ENCODE results near the gene MTUS2. TPM values are rescaled to one million over a fixed set of nuclear protein-coding genes. Genes with fewer than 3 reads are reported as not detected.

The MTUS2 gene
- total and polyA plus RNA-seq, 2 donors from 2014 or later = 0.06 to 0.22 TPM

DNA sequence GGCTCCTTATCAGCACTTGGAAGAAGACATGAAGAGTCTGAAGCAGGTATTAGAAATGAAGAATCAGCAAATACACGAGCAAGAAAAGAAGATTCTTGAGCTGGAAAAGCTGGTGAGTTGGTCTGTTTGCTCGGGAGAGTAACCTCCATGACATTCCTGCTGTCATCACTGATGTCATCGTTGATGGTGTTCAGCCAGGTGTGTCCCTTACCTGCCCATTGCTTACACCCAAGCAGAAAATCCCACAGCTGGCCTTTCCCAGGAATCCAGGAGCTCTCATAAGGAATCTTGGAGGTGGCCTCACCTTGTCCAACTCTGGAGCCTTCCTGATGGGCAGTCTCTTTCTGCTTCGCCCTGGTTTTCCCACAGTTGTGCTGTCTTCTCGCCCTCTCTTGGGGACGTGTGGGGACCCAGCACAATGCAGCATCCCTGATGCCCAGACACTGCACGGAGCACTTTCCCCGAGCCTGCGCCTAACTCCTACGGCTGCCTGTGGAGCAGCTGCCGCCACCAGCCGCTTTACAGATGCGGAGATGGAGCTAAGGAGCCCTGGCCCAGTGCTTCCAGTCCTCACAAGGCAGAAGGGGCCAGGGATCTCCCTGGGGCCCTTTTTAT, 678.4 kb downstream of the MTUS2 start:
- Histone ChIP-seq H3K9ac (ENCODE audit: low read length in 3 of 3) (no peak overlapping the region), H3K36me3 (ENCODE audit: control insufficient read depth in 2 of 3, insufficient read depth in 3 of 3, low read length in 3 of 3) (no peaks in the 10 kb centered on the region), H3K27ac (ENCODE audit: low read depth in 2 of 2, low read length in 2 of 2) (no peak overlapping the region), H3K27me3 (ENCODE audit: control insufficient read depth, insufficient read depth, low read length) (no peaks in the 10 kb centered on the region), H3K9me3 (ENCODE audit: control insufficient read depth in 2 of 3, insufficient read depth in 1 of 3, low read length in 3 of 3) (no peaks in the 10 kb centered on the region), H3K4me1 (ENCODE audit: control insufficient read depth in 2 of 3, insufficient read depth in 2 of 3, low read depth in 1 of 3, low read length in 3 of 3) (no peaks in the 10 kb centered on the region), H3K4me3 (ENCODE audit: low read length in 3 of 3) (no peak overlapping the region)
- intact Hi-C loops (cut with DNase I) = no loop called here
- FAIRE-seq (no peak), DNase-seq (no peak)
- TF ChIP-seq, protein P1, sequence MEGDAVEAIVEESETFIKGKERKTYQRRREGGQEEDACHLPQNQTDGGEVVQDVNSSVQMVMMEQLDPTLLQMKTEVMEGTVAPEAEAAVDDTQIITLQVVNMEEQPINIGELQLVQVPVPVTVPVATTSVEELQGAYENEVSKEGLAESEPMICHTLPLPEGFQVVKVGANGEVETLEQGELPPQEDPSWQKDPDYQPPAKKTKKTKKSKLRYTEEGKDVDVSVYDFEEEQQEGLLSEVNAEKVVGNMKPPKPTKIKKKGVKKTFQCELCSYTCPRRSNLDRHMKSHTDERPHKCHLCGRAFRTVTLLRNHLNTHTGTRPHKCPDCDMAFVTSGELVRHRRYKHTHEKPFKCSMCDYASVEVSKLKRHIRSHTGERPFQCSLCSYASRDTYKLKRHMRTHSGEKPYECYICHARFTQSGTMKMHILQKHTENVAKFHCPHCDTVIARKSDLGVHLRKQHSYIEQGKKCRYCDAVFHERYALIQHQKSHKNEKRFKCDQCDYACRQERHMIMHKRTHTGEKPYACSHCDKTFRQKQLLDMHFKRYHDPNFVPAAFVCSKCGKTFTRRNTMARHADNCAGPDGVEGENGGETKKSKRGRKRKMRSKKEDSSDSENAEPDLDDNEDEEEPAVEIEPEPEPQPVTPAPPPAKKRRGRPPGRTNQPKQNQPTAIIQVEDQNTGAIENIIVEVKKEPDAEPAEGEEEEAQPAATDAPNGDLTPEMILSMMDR (IDR thresholded peaks at IDR 0.05; ENCODE audit: borderline replicate concordance, extremely low read depth, insufficient read depth) = no peak

GRCh38 chr13:29499506-29500165, 679.5 kb downstream of the MTUS2 start:
- Histone ChIP-seq H3K9me3 (ENCODE audit: control insufficient read depth in 2 of 3, insufficient read depth in 1 of 3, low read length in 3 of 3) (no peaks in the 10 kb centered on the region), H3K4me3 (ENCODE audit: low read length in 3 of 3) (no peak overlapping the region), H3K27ac (ENCODE audit: low read depth in 2 of 2, low read length in 2 of 2) (no peak overlapping the region), H3K27me3 (ENCODE audit: control insufficient read depth, insufficient read depth, low read length) (no peaks in the 10 kb centered on the region), H3K36me3 (ENCODE audit: control insufficient read depth in 2 of 3, insufficient read depth in 3 of 3, low read length in 3 of 3) (no peaks in the 10 kb centered on the region), H3K9ac (ENCODE audit: low read length in 3 of 3) (no peak overlapping the region), H3K4me1 (ENCODE audit: control insufficient read depth in 2 of 3, insufficient read depth in 2 of 3, low read depth in 1 of 3, low read length in 3 of 3) (no peaks in the 10 kb centered on the region)
- FAIRE-seq (no peak), DNase-seq (no peak)
- intact Hi-C loops (cut with DNase I) = no loop called here
- TF ChIP-seq, protein P1 (IDR thresholded peaks at IDR 0.05; ENCODE audit: borderline replicate concordance, extremely low read depth, insufficient read depth) = no peak

DNA sequence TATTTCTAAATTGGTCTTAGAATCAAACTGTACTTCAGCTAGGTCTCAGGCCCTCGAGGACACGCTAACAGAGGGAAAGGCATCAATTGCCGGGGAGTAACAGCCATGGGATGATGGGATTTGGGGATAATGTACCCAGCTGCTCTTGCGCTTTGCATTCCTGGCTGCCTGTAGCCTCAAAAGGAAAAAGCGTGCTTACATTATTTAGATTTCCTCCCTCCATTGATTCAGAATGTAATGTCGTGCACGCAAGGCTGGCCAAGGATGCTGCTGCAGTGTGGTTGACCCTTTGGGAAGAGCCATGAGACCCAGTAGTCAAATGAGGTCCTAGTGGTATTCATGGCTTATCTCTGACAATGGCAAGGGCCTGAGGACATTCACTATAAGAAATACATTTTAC, 680.2 kb downstream of the MTUS2 start:
- H3K9me3 ChIP-seq (ENCODE audit: control insufficient read depth in 2 of 3, insufficient read depth in 1 of 3, low read length in 3 of 3) = no peaks in the 10 kb centered on the region
- no peaks in the 10 kb centered on the region for H3K4me1 ChIP-seq (ENCODE audit: control insufficient read depth in 2 of 3, insufficient read depth in 2 of 3, low read depth in 1 of 3, low read length in 3 of 3)
- DNase-seq = peak in 2 of 5 donors; percentile 25 to 31

More for the DNA sequence above, 680.2 kb downstream of the MTUS2 start:
- no peak overlapping the region for H3K9ac ChIP-seq (ENCODE audit: low read length in 3 of 3)
- no peak overlapping the region for H3K27ac ChIP-seq (ENCODE audit: low read depth in 2 of 2, low read length in 2 of 2)
- TF ChIP-seq, protein P1 (IDR thresholded peaks at IDR 0.05; ENCODE audit: borderline replicate concordance, extremely low read depth, insufficient read depth) = no peak
- intact Hi-C loops (cut with DNase I) = no loop called here
- FAIRE-seq = no peak
- no peak overlapping the region for H3K4me3 ChIP-seq (ENCODE audit: low read length in 3 of 3)
- no peaks in the 10 kb centered on the region for H3K27me3 ChIP-seq (ENCODE audit: control insufficient read depth, insufficient read depth, low read length)
- no peaks in the 10 kb centered on the region for H3K36me3 ChIP-seq (ENCODE audit: control insufficient read depth in 2 of 3, insufficient read depth in 3 of 3, low read length in 3 of 3)

All from kidney (tissue), 14 donors.